Activated CD4-positive, alpha-beta memory T cell treated with anti-CD3 and anti-CD28 coated beads for 36 hours (primary cell): Measurements from ENCODE around the gene SHISA8. TPM values are rescaled to one million over a fixed set of nuclear protein-coding genes. Genes with fewer than 3 reads are reported as not detected.

Source experiments
- CTCF ChIA-PET: fragments of 350-600 bp; sonication (Branson Sonifier 250); formaldehyde crosslinking; loops from one replicate; lab custom pipeline; 2021; ENCODE audit warnings: antibody characterized with exemption, inconsistent platforms; lab: Charles Lee
- POLR2A ChIA-PET: fragments of 350-600 bp; sonication (Branson Sonifier 250); formaldehyde crosslinking; loops from one replicate; lab custom pipeline; 2021; ENCODE audit warnings: antibody characterized with exemption; lab: Charles Lee
- DNase-seq: peaks from one replicate; pipeline ENCODE4 v3.0.0-alpha.2; 2020
- H3K27ac Mint-ChIP-seq: one replicate; pipeline ENCODE4 v1.8.0; 2021; ENCODE audit warnings: mixed read lengths
- H3K27me3 Mint-ChIP-seq: one replicate; pipeline ENCODE4 v1.8.0; 2021; ENCODE audit warnings: mixed read lengths
- H3K36me3 Mint-ChIP-seq: one replicate; pipeline ENCODE4 v1.8.0; 2021; ENCODE audit warnings: mixed read lengths
- H3K4me1 Mint-ChIP-seq: one replicate; pipeline ENCODE4 v1.8.0; 2021; ENCODE audit warnings: low read depth, mixed read lengths
- H3K4me3 Mint-ChIP-seq: one replicate; pipeline ENCODE4 v1.8.0; 2021; ENCODE audit warnings: mild to moderate bottlenecking, mixed read lengths
- H3K9me3 Mint-ChIP-seq: one replicate; pipeline ENCODE4 v1.8.0; 2021; ENCODE audit warnings: mixed read lengths
- intact Hi-C: fragments of 100-400 bp; cut with micrococcal nuclease; formaldehyde crosslinking; loops from one replicate; pipeline ENCODE4 v1.15.1; 2023
- total RNA-seq, 2 experiments: library from RNA; stranded (reverse); gene quantifications; one replicate each; pipeline ENCODE4 v1.2.3, GENCODE V29; 2021

The SHISA8 gene
- total RNA-seq, 2 experiments from 2014 or later: 0.97 to 1.1 TPM

DNA sequence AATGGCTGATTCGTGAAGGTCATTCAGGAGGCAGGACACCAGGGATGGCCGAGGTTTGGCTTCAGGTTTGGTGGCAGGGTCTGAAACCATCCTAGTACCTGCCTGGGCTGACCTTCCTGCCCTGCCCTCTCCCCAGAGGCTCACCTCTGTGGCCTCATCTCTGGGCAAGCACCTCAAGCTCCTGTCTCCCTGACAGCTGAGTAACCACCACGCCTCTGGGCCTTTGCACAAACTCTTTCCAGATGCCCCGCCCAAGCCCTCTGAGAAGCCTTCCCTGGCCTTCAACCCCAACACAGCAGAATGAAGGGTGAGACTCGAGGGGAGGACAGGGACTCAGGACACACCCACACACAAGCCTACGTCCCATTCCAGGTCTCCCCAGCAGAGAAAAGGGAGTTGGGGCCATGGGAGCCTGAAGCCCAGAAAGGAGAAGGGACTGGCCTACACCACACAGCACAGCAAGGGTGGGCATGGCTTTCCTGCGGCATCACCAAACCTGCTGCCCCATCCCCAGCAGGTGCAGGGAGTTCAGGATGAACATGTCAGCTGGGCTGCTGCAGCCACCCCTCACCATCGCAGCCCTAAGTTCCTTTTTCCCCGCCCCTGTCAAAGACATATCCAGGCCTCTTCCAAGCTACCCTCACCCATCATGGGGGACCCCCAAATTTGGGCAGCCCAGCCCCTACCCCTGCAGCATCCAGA lies 2.4 kb downstream of the SHISA8 start:
- H3K4me1 Mint-ChIP-seq: peaks cover 35% of the 10 kb centered on the region
- H3K9me3 Mint-ChIP-seq: no peaks in the 10 kb centered on the region
- H3K4me3 Mint-ChIP-seq: no peak overlapping the region
- ChIA-PET CTCF (interaction anchor here (1.2 to 2.1 kb wide), 4 partner anchors 14 to 246 kb away, joined by 3 to 7 read pairs (median 4); partner anchors contain the start of gene TNFRSF13C), POLR2A (interaction anchor here (1.5 kb wide), 1 partner anchor 28 kb away, joined by 5 read pairs; no protein-coding TSS in a partner anchor)
- intact Hi-C loops: no loop called here
- H3K27ac Mint-ChIP-seq: no peak overlapping the region
- no peak for DNase-seq
- peaks cover 2% of the 10 kb centered on the region for H3K36me3 Mint-ChIP-seq
- peaks cover 45% of the 10 kb centered on the region for H3K27me3 Mint-ChIP-seq

DNA sequence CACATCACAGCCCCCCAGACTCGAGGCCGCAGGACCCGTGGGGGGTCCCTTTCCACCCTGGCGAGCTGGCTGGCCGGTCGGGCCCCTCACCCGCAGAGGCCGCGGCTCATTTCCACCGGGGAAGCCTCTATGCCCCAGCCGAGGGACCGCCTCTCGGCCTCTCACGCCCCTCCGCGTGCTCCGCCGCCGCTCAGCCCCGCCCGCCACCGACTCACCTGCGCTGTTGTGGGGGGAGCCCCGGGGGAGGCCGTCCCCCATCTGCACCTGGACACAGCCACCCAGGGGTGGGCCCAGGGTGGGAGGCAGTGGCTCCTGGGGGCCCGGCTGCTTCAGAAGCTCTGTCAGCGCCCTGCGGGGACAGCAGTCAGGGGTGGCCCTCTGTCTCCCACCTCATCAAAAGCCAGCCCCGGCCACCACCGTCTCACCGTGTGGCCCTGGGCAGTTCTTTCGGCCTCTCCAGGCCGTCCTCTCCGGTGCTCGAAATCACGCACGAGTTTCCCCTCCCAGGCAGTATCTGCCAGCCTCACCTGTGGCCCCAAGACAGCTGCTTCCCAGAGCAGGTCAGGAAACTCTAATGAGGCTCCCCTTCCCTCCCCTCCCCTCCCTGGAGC lies 3.8 kb downstream of the SHISA8 start:
- ChIA-PET POLR2A (no interaction called here), CTCF (interaction anchor here (1.6 to 2.1 kb wide), 2 partner anchors 15 to 214 kb away, joined by 5 to 7 read pairs; partner anchors contain the start of gene TNFRSF13C)
- Mint-ChIP-seq H3K4me3 (no peak overlapping the region), H3K36me3 (peaks cover 4% of the 10 kb centered on the region), H3K4me1 (peaks cover 37% of the 10 kb centered on the region), H3K27me3 (peaks cover 37% of the 10 kb centered on the region), H3K9me3 (no peaks in the 10 kb centered on the region), H3K27ac (no peak overlapping the region)
- intact Hi-C loops: no loop called here
- no peak for DNase-seq

- Mint-ChIP-seq H3K36me3 (peaks cover 8% of the 10 kb centered on the region), H3K9me3 (no peaks in the 10 kb centered on the region), H3K4me1 (peaks cover 33% of the 10 kb centered on the region), H3K4me3 (no peak overlapping the region), H3K27ac (no peak overlapping the region), H3K27me3 (peaks cover 30% of the 10 kb centered on the region)
- ChIA-PET CTCF (interaction anchor here (0.7 to 5.6 kb wide), 3 partner anchors 16 to 213 kb away, joined by 4 to 25 read pairs (median 7); partner anchors contain the start of gene TNFRSF13C), POLR2A (interaction anchor here (0.7 to 2.6 kb wide), 2 partner anchors 16 to 47 kb away, joined by 4 to 10 read pairs; partner anchors contain the start of gene TNFRSF13C)
- DNase-seq: peak; percentile 40
- intact Hi-C loops: no loop called here
These were observed 4.5 kb downstream of the SHISA8 start for GRCh38 chr22:41910050-41911000.

DNA sequence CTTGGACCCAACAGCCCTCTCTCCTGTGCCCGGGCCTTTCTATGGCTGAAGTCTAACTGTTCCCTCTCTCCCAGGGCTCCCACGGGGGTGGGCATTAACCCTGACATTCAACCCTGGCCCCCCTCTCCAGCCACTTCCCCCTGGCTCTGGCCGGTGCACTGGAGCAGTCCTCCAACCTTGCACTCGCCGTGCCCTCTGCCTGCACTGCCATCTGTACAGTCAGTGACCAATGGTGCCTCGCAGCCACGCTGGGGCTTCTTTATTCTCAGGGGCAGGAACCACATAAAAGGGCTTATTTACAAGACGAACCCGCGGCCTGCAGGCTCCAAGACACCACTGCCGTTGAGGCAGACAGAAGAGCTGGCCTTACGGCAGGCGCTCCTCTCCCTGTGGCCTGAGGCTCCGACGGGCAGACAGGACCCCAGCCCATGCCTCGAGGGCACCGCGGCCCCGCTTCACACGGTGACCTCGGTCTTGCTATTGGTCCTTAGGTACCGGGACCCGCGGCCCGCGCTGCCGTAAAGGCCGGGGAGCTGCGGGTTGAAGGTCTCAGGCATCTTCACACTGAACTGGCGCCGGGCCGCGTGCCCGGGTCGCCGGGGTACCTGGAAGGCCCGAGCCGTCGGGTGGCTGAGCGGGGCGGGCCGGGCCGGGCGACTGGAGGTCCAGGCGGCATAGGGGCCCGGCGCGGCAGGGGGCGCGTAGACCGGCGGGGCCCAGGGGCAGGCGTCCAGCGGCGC lies 5.4 kb downstream of the SHISA8 start:
- Mint-ChIP-seq H3K4me1 (peaks cover 30% of the 10 kb centered on the region), H3K36me3 (peaks cover 8% of the 10 kb centered on the region), H3K9me3 (no peaks in the 10 kb centered on the region), H3K27ac (no peak overlapping the region), H3K4me3 (no peak overlapping the region), H3K27me3 (peaks cover 29% of the 10 kb centered on the region)
- POLR2A ChIA-PET: interaction anchor here (0.7 to 2.6 kb wide), 2 partner anchors 17 to 46 kb away, joined by 4 to 10 read pairs; partner anchors contain the start of gene TNFRSF13C
- no peak for DNase-seq
- CTCF ChIA-PET: interaction anchor here (0.7 to 5.6 kb wide), 2 partner anchors 16 to 213 kb away, joined by 4 to 25 read pairs; partner anchors contain the start of gene TNFRSF13C
- intact Hi-C loops: no loop called here

DNA sequence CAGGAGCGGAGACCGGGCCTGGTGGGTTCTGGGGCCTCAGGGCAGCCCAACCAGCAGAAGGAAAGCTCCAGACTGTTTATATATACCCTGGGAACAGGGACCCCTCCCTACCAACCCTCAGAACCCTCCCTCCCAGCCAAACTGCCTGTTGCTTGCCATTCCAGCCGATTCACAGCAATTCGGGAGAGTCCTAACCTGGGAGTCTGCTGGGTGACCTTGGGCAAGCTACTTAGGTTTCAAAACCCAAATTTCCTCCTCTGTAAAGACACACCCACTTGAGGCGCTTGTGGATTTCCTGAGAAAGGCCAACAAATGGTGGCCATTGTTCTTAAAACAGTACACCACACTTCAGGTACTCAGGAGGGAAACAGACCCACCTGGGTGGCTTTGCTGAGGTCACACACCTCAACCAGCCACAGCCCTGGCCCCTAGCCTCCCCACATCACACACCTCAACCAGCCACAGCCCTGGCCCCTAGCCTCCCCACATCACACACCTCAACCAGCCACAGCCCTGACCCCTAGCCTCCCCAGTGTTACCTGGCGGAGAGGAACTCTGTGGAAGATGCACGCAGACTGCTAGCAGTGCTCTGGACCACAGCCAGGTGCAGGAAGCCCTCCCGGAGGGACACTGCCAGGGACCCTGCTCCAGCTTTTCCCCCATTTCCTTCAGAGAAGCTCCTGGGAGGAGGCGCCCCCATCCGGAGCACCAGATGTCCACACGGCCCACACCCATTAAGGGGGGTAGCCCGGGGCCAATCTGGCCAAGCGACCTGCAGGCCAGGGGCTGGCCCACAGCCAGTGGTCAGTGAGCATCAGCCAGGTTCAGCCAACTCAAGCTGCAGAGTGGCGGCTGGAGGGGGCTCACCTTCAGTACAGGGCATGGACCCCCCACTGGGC lies 6.2 kb downstream of the SHISA8 start:
- H3K4me1 Mint-ChIP-seq: peaks cover 30% of the 10 kb centered on the region
- H3K36me3 Mint-ChIP-seq: peaks cover 8% of the 10 kb centered on the region
- no peak for DNase-seq
- POLR2A ChIA-PET: interaction anchor here (1.1 to 2.6 kb wide), 2 partner anchors 18 to 46 kb away, joined by 4 to 10 read pairs; partner anchors contain the start of gene TNFRSF13C
- intact Hi-C loops: loop anchor here (1.0 kb wide), 1 partner anchor 32 kb away; no protein-coding TSS in a partner anchor
- peaks cover 29% of the 10 kb centered on the region for H3K27me3 Mint-ChIP-seq
- peak overlapping the region; percentile 38 for H3K27ac Mint-ChIP-seq
- no peak overlapping the region for H3K4me3 Mint-ChIP-seq
- CTCF ChIA-PET: interaction anchor here (1.3 to 5.6 kb wide), 2 partner anchors 17 to 211 kb away, joined by 7 to 25 read pairs; partner anchors contain the start of gene TNFRSF13C
- H3K9me3 Mint-ChIP-seq: no peaks in the 10 kb centered on the region

DNA sequence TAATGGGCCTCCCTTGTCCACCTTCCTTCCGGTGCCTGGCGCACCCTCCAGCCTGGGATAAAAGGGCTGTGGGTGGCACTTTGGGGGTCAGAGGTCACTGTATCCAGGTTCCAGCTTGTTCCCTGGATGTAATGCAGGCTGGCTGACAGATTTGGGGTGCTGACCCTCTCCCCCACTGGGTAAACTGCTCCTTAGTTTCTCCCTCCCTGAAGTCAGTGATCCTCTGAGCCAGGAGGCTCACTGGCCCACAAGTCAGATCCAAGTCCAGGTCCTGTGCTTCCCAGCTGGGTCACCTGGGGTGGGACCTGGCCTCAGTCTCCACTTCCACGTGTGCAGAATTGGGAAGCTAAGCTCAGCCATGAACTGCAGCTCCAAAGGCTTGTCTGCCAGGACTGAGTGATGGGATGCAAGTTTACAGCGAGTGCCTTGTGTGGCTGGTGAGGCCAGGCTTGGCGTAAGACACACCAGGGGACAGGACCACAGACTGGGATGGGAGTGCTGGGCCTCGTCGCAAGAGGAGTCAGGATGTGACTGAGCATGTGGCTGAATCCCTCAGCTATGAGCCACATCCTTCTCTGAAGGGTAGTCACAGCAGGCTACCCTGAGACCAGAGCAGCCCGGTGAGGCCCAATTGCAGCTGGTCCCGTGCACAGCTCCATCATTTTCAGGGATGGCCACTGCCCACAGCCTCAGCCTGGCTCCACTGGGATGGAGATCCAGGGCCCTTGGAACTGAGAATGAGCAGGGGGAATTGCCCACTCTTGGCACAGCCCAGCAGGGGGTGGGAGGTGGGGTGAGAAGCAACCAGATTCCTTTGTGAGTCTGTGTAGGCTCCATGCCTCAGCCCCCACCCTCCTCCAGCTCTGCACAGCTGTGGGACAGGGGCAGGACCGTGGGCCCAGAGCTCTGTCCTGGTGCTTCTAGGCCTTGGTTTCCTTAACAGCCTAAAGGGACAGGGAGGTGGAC lies 7.2 kb downstream of the SHISA8 start:
- intact Hi-C loops: loop anchor here (1.0 kb wide), 1 partner anchor 33 kb away; no protein-coding TSS in a partner anchor
- POLR2A ChIA-PET: interaction anchor here (1.1 to 2.6 kb wide), 3 partner anchors 13 to 45 kb away, joined by 4 to 10 read pairs (median 4); partner anchors contain the start of gene TNFRSF13C
- CTCF ChIA-PET: interaction anchor here (0.8 to 5.6 kb wide), 3 partner anchors 18 to 210 kb away, joined by 3 to 25 read pairs (median 7); partner anchors contain the start of gene TNFRSF13C
- H3K36me3 Mint-ChIP-seq: peaks cover 11% of the 10 kb centered on the region
- peaks cover 28% of the 10 kb centered on the region for H3K4me1 Mint-ChIP-seq
- H3K27ac Mint-ChIP-seq: peak overlapping the region; percentile 52
- peaks cover 21% of the 10 kb centered on the region for H3K27me3 Mint-ChIP-seq
- no peaks in the 10 kb centered on the region for H3K9me3 Mint-ChIP-seq
- DNase-seq: peak; percentile 47
- no peak overlapping the region for H3K4me3 Mint-ChIP-seq

- intact Hi-C loops: no loop called here
- Mint-ChIP-seq H3K27ac (no peak overlapping the region), H3K36me3 (peaks cover 15% of the 10 kb centered on the region), H3K4me1 (peaks cover 28% of the 10 kb centered on the region), H3K9me3 (no peaks in the 10 kb centered on the region), H3K27me3 (peaks cover 12% of the 10 kb centered on the region), H3K4me3 (no peak overlapping the region)
- DNase-seq: no peak
- POLR2A ChIA-PET: interaction anchor here (1.1 kb wide), 1 partner anchor 14 kb away, joined by 4 read pairs; no protein-coding TSS in a partner anchor
- CTCF ChIA-PET: interaction anchor here (5.6 kb wide), 1 partner anchor 19 kb away, joined by 25 read pairs; the partner anchor contains the start of gene TNFRSF13C
These were observed 8.1 kb downstream of the SHISA8 start for GRCh38 chr22:41906822-41907221.

DNA sequence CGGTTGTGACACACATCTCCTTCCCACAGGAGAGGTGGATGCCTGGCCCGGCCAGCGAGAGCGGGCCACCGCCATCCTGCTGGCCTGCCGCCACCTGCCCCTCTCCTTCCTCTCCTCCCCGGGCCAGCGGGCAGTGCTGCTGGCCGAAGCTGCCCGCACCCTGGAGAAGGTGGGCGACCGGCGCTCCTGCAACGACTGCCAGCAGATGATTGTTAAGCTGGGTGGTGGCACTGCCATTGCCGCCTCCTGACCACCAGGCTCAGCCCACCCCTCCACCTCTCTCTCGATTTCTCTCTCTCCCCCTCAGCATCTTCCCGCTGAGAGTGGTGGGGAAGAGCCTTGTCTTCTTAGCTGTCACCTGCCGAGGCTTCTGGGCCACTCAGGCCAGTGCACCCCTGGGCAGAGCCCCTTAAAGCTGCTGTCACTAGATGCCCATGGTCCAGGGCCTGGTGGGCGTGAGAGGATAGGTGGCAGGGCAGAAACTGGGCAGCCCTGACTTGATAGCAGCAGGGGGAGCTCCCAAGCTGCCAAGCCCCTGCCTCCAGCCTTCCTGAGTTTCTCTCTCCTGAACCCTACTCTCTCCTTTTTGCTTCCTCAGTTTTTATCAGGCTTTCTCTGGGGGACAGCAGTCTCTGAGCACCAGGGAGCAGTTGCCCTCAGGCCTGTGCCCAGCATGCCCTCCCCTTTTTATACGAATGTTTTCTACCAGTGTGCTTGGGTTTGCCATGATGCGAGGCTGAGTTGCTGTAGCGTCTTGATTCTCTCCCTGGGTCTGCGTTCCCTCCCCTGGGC lies 9.3 kb downstream of the SHISA8 start:
- intact Hi-C loops: no loop called here
- CTCF ChIA-PET: interaction anchor here (5.6 kb wide), 1 partner anchor 20 kb away, joined by 25 read pairs; the partner anchor contains the start of gene TNFRSF13C
- no peak for DNase-seq
- Mint-ChIP-seq H3K4me3 (no peak overlapping the region), H3K27ac (peak overlapping the region; percentile 38), H3K9me3 (no peaks in the 10 kb centered on the region), H3K4me1 (peaks cover 22% of the 10 kb centered on the region), H3K27me3 (peaks cover 6% of the 10 kb centered on the region), H3K36me3 (peaks cover 20% of the 10 kb centered on the region)
- POLR2A ChIA-PET: no interaction called here
